Immature natural killer cell (primary cell): ENCODE data around the gene HOXB3. TPM values are rescaled to one million over a fixed set of nuclear protein-coding genes. Genes with fewer than 3 reads are reported as not detected.

Experiments
- DNase-seq, 3 donors: peaks; one replicate each; pipeline ENCODE4 v3.0.0; 2022; ENCODE audit warnings: mixed read lengths in 1 of 3
- H3K27ac Mint-ChIP-seq, 6 donors: one replicate each; pipeline ENCODE4 v1.8.0; 2020; ENCODE audit warnings: mixed read lengths in 6 of 6, mild to moderate bottlenecking in 5 of 6, inconsistent platforms in 4 of 6, moderate library complexity in 3 of 6
- H3K27me3 Mint-ChIP-seq, 3 donors: one replicate each; pipeline ENCODE4 v1.8.0; 2020 to 2021; ENCODE audit warnings: low read depth in 3 of 3, mild to moderate bottlenecking in 3 of 3, mixed read lengths in 3 of 3, moderate library complexity in 3 of 3, inconsistent platforms in 1 of 3
- H3K36me3 Mint-ChIP-seq, 3 donors: one replicate each; pipeline ENCODE4 v1.8.0; 2020; ENCODE audit warnings: mixed read lengths in 3 of 3, inconsistent platforms in 2 of 3, mild to moderate bottlenecking in 2 of 3
- H3K4me1 Mint-ChIP-seq, 2 donors: one replicate each; pipeline ENCODE4 v1.8.0; 2020; ENCODE audit warnings: inconsistent platforms in 2 of 2, mild to moderate bottlenecking in 2 of 2, mixed read lengths in 2 of 2, moderate library complexity in 1 of 2
- H3K4me3 Mint-ChIP-seq, 5 donors: one replicate each; pipeline ENCODE4 v1.8.0; 2020; ENCODE audit warnings: mild to moderate bottlenecking in 5 of 5, mixed read lengths in 5 of 5, inconsistent platforms in 3 of 5, moderate library complexity in 3 of 5
- H3K9me3 Mint-ChIP-seq, 6 donors: one replicate each; pipeline ENCODE4 v1.8.0; 2020; ENCODE audit warnings: mild to moderate bottlenecking in 6 of 6, mixed read lengths in 6 of 6, inconsistent platforms in 4 of 6, moderate library complexity in 3 of 6
- polyA plus RNA-seq, 3 donors: library from polyadenylated mRNA; unstranded; fragments of 300-500 nt; fragmentation: Illumina TruSeq; gene quantifications; one replicate each; pipeline ENCODE4 v1.2.3, GENCODE V29; 2021

The HOXB3 gene
- polyA plus RNA-seq, 3 donors from 2014 or later, result 0.26 to 0.45 TPM; not detected in 1

DNA sequence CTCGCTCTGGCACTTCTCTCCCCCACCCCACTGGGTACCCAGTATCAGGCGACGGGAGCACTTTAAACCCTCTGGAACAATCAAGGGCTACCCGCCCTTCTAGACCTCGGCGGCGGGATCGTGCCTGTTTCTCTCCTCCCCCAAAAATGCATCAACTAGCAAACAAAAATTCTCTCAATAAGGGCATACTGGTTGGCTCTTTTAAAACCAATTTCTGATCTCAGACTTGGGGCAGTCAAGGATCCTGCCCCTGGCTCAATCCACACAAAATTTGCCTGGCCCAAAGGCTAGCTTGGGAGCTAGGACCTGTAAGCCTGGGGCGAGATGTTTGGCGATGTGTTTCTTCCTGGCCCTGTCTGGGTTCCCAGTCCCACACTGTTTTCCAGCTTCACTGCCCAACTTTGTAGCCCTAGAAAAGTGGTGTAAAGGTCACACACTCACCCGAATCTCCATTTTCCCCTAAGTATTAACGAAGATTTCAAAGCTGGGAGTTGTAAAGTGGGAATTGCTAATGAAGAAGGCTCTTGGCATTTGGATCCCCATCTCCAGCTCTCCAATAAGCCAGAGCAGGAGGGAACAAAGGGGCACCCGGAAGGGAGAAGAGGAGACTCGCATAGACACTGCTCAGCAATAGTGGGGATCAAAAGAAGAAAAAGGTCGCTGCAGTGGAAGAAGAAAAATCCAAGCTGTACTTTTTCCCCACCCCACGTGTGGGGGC is 30.8 kb downstream of the HOXB3 start:
- DNase-seq, result no peak
- no peaks in the 10 kb centered on the region for H3K9me3 Mint-ChIP-seq
- H3K36me3 Mint-ChIP-seq, result peaks cover 4 to 20% (median 12%) of the 10 kb centered on the region in 3 donors
- H3K27me3 Mint-ChIP-seq, result peaks cover 10 to 13% (median 11%) of the 10 kb centered on the region in 3 donors
- H3K4me1 Mint-ChIP-seq, result peaks cover 29 to 40% of the 10 kb centered on the region in 2 donors
- H3K27ac Mint-ChIP-seq, result no peak overlapping the region
- no peak overlapping the region for H3K4me3 Mint-ChIP-seq

- peaks cover 11 to 17% (median 11%) of the 10 kb centered on the region in 3 donors for H3K27me3 Mint-ChIP-seq
- H3K36me3 Mint-ChIP-seq, result peaks cover 4 to 21% (median 12%) of the 10 kb centered on the region in 3 donors
- peaks cover 28 to 45% of the 10 kb centered on the region in 2 donors for H3K4me1 Mint-ChIP-seq
- DNase-seq, result no peak
- H3K9me3 Mint-ChIP-seq, result no peaks in the 10 kb centered on the region
- H3K27ac Mint-ChIP-seq, result no peak overlapping the region
- no peak overlapping the region for H3K4me3 Mint-ChIP-seq
Measured at GRCh38 chr17:48558831-48559121, 31.3 kb downstream of the HOXB3 start.

DNA sequence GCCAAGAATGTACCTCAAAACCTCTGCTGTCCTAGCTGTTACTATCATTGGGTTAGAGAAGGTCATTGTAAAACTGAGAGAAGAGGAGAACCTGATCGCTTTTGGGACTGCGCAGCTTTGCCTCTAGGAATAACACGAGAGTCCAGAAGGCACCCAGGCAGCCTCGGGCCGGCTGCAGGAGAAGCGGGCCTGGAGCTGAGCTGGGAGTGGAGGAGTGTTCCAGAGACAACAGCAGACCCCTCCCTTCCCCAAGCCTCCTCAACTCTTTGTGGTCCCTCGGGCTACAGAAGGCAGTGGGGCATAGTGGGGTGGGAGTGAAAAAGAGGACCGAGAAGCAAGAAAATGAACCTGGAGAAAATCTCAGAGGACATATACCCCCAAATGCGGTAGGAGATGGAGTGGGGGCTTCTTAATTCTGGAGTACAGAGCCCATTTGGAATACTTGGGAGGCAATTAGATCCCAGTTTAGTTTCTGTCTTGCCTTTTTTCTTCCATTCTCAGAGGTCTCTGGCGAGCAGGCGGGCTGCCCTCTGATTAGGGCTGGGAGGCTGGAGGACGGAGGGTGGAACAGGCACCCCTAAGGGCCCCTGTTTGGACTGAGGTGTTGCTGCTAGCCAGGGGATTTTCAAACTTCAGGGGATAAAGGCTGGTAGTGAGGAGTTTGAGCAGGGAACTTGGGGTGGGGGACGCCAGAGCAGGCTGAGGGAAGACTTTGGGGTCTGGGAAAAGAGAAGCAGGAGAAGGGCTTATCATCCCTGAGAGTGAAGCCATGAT is 31.8 kb downstream of the HOXB3 start:
- Mint-ChIP-seq H3K36me3 (peaks cover 4 to 24% (median 12%) of the 10 kb centered on the region in 3 donors), H3K27ac (peak overlapping the region in 1 of 6 donors; percentile 24), H3K9me3 (no peaks in the 10 kb centered on the region), H3K4me3 (no peak overlapping the region), H3K4me1 (peaks cover 26 to 48% of the 10 kb centered on the region in 2 donors), H3K27me3 (peaks cover 11 to 17% (median 11%) of the 10 kb centered on the region in 3 donors)
- DNase-seq, result no peak

DNA sequence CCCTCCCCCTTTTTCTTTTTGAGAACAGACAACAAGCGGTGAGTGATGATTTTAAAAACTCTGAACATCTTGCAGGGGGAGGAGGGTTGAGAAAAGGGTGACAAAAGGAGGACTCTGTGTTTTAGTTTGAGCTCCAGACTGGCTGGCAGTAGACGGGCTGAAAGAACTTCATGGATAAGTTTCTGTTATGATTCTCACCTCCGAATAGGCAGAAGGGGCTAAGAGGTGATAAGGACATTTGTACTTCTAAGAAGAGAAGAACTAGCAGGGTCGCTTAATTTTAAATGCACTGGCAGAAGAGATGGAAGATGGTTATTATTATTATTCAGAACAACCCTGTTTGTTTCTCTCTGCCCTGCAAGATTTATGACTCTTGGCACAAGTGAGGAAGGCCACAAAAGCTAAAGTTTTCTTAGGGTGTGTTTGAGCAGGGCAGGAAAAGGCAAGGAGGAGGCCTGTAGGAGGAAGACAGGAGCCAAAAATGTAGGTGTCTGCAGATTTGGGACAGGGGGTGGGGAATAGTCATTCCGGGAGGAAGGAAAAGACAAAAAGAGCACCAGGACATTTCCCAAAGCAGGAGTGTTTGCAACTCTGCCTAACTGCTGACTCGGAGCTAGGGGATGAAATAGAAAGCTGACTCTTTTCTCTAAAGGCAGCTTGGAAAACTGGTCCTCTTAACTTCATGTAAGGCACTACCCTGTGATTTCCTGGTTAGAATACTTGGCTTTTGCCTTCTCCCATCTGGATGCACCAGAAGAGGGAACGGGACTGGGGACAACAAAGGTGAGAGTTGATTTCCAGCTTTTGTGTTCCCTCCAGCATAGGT is 33.3 kb downstream of the HOXB3 start:
- H3K27ac Mint-ChIP-seq, result no peak overlapping the region
- peak overlapping the region in 3 of 5 donors; percentile 3 to 33 (median 19) for H3K4me3 Mint-ChIP-seq
- H3K4me1 Mint-ChIP-seq, result peaks cover 16 to 37% of the 10 kb centered on the region in 2 donors
- peaks cover 11 to 17% (median 11%) of the 10 kb centered on the region in 3 donors for H3K27me3 Mint-ChIP-seq
- no peak for DNase-seq
- no peaks in the 10 kb centered on the region for H3K9me3 Mint-ChIP-seq
- H3K36me3 Mint-ChIP-seq, result peaks cover 4 to 22% (median 10%) of the 10 kb centered on the region in 3 donors

- Mint-ChIP-seq H3K9me3 (no peaks in the 10 kb centered on the region), H3K27me3 (peaks cover 11 to 17% (median 11%) of the 10 kb centered on the region in 3 donors), H3K4me3 (peak overlapping the region in 4 of 5 donors; percentile 19 to 79 (median 56)), H3K36me3 (peaks cover 4 to 22% (median 10%) of the 10 kb centered on the region in 3 donors), H3K27ac (peak overlapping the region in 2 of 6 donors; percentile 16 to 65), H3K4me1 (peaks cover 11 to 31% of the 10 kb centered on the region in 2 donors)
- no peak for DNase-seq
Measured at GRCh38 chr17:48556229-48556575, 33.8 kb downstream of the HOXB3 start.

- Mint-ChIP-seq H3K36me3 (peaks cover 4 to 22% (median 10%) of the 10 kb centered on the region in 3 donors), H3K27me3 (peaks cover 8 to 17% (median 11%) of the 10 kb centered on the region in 3 donors), H3K27ac (peak overlapping the region in 5 of 6 donors; percentile 16 to 86 (median 84)), H3K4me3 (peak overlapping the region; percentile 81 to 96 (median 93)), H3K4me1 (peaks cover 8 to 27% of the 10 kb centered on the region in 2 donors), H3K9me3 (no peaks in the 10 kb centered on the region)
- peak in 2 of 3 donors; percentile 35 to 39 for DNase-seq
Measured at GRCh38 chr17:48555258-48556228, 34.5 kb downstream of the HOXB3 start.

- Mint-ChIP-seq H3K36me3 (peaks cover 4 to 22% (median 11%) of the 10 kb centered on the region in 3 donors), H3K27ac (peak overlapping the region in 3 of 6 donors; percentile 16 to 86 (median 82)), H3K4me1 (peaks cover 8 to 27% of the 10 kb centered on the region in 2 donors), H3K9me3 (no peaks in the 10 kb centered on the region), H3K27me3 (peaks cover 8 to 17% (median 11%) of the 10 kb centered on the region in 3 donors), H3K4me3 (peak overlapping the region; percentile 81 to 96 (median 93))
- no peak for DNase-seq
Measured at GRCh38 chr17:48554412-48555257, 35.4 kb downstream of the HOXB3 start.

- Mint-ChIP-seq H3K4me1 (peaks cover 8 to 27% of the 10 kb centered on the region in 2 donors), H3K27ac (no peak overlapping the region), H3K27me3 (peaks cover 8 to 15% (median 11%) of the 10 kb centered on the region in 3 donors), H3K36me3 (peaks cover 4 to 21% (median 14%) of the 10 kb centered on the region in 3 donors), H3K9me3 (no peaks in the 10 kb centered on the region), H3K4me3 (no peak overlapping the region)
- DNase-seq, result no peak
Measured at GRCh38 chr17:48553826-48554225, 36.2 kb downstream of the HOXB3 start.

DNA sequence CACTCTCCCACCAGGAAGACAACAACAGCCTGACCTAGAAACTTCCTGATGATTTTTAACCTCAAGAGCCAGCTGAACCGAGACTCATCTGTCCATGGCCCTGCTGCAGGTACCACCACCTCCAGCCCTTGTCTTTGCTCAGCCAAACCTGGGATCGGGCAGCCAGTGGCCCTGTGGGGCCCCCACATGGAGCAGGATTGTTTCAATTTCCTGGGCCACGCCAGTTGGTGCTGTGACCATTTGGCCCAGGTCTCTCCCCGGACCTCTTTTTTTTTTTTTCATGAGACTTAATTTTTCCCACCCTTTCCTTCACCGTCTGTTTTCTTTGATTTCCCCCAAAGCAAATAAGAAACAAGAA is 36.9 kb downstream of the HOXB3 start:
- H3K27ac Mint-ChIP-seq, result no peak overlapping the region
- H3K4me1 Mint-ChIP-seq, result peaks cover 15 to 33% of the 10 kb centered on the region in 2 donors
- no peak overlapping the region for H3K4me3 Mint-ChIP-seq
- peaks cover 8 to 15% (median 11%) of the 10 kb centered on the region in 3 donors for H3K27me3 Mint-ChIP-seq
- H3K9me3 Mint-ChIP-seq, result no peaks in the 10 kb centered on the region
- no peak for DNase-seq
- peaks cover 4 to 17% (median 10%) of the 10 kb centered on the region in 3 donors for H3K36me3 Mint-ChIP-seq

GRCh38 chr17:48552466-48553189 is 37.4 kb downstream of the HOXB3 start:
- H3K36me3 Mint-ChIP-seq, result peaks cover 4 to 12% (median 10%) of the 10 kb centered on the region in 3 donors
- no peaks in the 10 kb centered on the region for H3K9me3 Mint-ChIP-seq
- no peak overlapping the region for H3K27ac Mint-ChIP-seq
- no peak for DNase-seq
- H3K4me1 Mint-ChIP-seq, result peaks cover 20 to 38% of the 10 kb centered on the region in 2 donors
- peaks cover 8 to 15% (median 11%) of the 10 kb centered on the region in 3 donors for H3K27me3 Mint-ChIP-seq
- H3K4me3 Mint-ChIP-seq, result no peak overlapping the region

- Mint-ChIP-seq H3K27ac (no peak overlapping the region), H3K4me3 (no peak overlapping the region), H3K4me1 (peaks cover 28 to 46% of the 10 kb centered on the region in 2 donors), H3K9me3 (no peaks in the 10 kb centered on the region), H3K27me3 (peaks cover 8 to 15% (median 11%) of the 10 kb centered on the region in 3 donors), H3K36me3 (peaks cover 4 to 11% (median 10%) of the 10 kb centered on the region in 3 donors)
- no peak for DNase-seq
Measured at GRCh38 chr17:48551596-48552465, 38.2 kb downstream of the HOXB3 start.
